Kidney (tissue), 14 donors: ENCODE results near the gene CRYAB. TPM values are rescaled to one million over a fixed set of nuclear protein-coding genes. Genes with fewer than 3 reads are reported as not detected.

Experiments
- DNase-seq, 5 donors: peaks; one replicate each; pipeline ENCODE4 v3.0.0-alpha.2; 2013 to 2020
- FAIRE-seq: peaks from 2 replicates; lab custom pipeline; 2012; peaks lifted over from hg19 to GRCh38; lab: Jason Lieb, UNC
- H3K27ac ChIP-seq, 2 donors: one replicate each; pipeline ENCODE4 v1.7.0; 2013; ENCODE audit warnings: low read depth in 2 of 2, low read length in 2 of 2, inconsistent platforms in 1 of 2
- H3K27me3 ChIP-seq: one replicate; pipeline ENCODE4 v1.7.1; 2013; ENCODE audit warnings: low read length, inconsistent platforms; ENCODE audit not compliant: control insufficient read depth, insufficient read depth
- H3K36me3 ChIP-seq, 3 donors: one replicate each; pipeline versions ENCODE4 v1.7.0 to v1.7.1; 2013; ENCODE audit warnings: low read length in 3 of 3, control low read depth in 1 of 3, inconsistent platforms in 1 of 3; ENCODE audit not compliant: insufficient read depth in 3 of 3, control insufficient read depth in 2 of 3
- H3K4me1 ChIP-seq, 3 donors: one replicate each; pipeline versions ENCODE4 v1.7.0 to v1.7.1; 2013; ENCODE audit warnings: low read length in 3 of 3, inconsistent platforms in 1 of 3, low read depth in 1 of 3; ENCODE audit not compliant: control insufficient read depth in 2 of 3, insufficient read depth in 2 of 3
- H3K4me3 ChIP-seq, 3 donors: one replicate each; pipeline versions ENCODE4 v1.7.0 to v1.8.1; 2013; ENCODE audit warnings: low read length in 3 of 3, control low read depth in 1 of 3, inconsistent platforms in 1 of 3
- H3K9ac ChIP-seq, 3 donors: one replicate each; pipeline versions ENCODE4 v1.7.0 to v1.7.1; 2013; ENCODE audit warnings: low read length in 3 of 3, control low read depth in 1 of 3, inconsistent platforms in 1 of 3
- H3K9me3 ChIP-seq, 3 donors: one replicate each; pipeline versions ENCODE4 v1.7.0 to v1.7.1; 2013; ENCODE audit warnings: low read length in 3 of 3, control low read depth in 1 of 3, inconsistent platforms in 1 of 3; ENCODE audit not compliant: control insufficient read depth in 2 of 3, insufficient read depth in 1 of 3
- intact Hi-C: fragments of 100-400 bp; cut with DNase I; formaldehyde crosslinking; loops from one replicate; pipeline ENCODE4 v1.11.1; 2022
- polyA plus RNA-seq: library from polyadenylated mRNA; stranded (reverse); fragments of 350-450 nt; fragmentation: Illumina TruSeq; extraction: RNeasy Lipid Tissue Mini Kit (QIAGEN cat#74804); gene quantifications from one replicate; pipeline ENCODE4 v1.2.3, GENCODE V29; 2014; ENCODE audit warnings: low read depth, low replicate concordance; ENCODE audit not compliant: insufficient read depth
- total RNA-seq: library from RNA; stranded (reverse); fragmentation: NEBNext Ultra II Directional; extraction: Animal tissue kit (Norgen Biotek cat#: 25700); gene quantifications from one replicate; pipeline ENCODE4 v1.2.1, GENCODE V29; 2021
- TF ChIP-seq, protein P1 (sequence below): IDR thresholded peaks from 3 replicates; pipeline ENCODE4 v1.5.1; 2012; ENCODE audit warnings: mild to moderate bottlenecking, moderate library complexity, borderline replicate concordance; ENCODE audit not compliant: insufficient read depth; ENCODE audit errors: extremely low read depth
- donor health status: control.
- donor health status: control.
- donor health status: control.
- donor health status: control.
- donor health status: control.
- donor health status: DM: yes; HTN: yes; CAD: no.
- donor health status: Normal renal cell carcinoma (clear cell type).

The CRYAB gene
- total and polyA plus RNA-seq, 2 donors from 2014 or later: 1,312 to 1,857 TPM

DNA sequence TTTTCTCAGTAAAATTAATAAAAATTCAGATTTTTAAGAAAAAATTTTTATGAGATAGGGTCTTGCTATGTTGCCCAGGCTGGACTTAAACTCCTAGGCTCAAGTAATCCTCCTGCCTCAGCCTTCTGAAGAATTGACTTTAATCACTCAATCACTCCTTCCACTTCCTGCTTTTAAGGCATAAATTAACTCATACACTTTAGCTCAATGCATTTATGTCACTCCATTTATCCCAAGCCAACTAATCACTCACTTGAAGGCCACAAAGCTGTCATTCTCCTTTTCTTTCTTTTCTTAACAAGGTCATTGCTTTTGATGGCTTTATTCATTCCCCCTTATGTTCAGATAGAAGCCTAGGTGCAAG is 41.1 kb downstream of the CRYAB start:
- intact Hi-C loops: no loop called here
- peak overlapping the region; percentile 79 to 92 (median 83) for H3K4me3 ChIP-seq
- peak overlapping the region in 2 of 3 donors; percentile 77 to 90 for H3K9ac ChIP-seq
- FAIRE-seq: no peak
- peak overlapping the region in 1 of 2 donors; percentile 81 for H3K27ac ChIP-seq
- H3K27me3 ChIP-seq: no peaks in the 10 kb centered on the region
- TF ChIP-seq, protein P1, sequence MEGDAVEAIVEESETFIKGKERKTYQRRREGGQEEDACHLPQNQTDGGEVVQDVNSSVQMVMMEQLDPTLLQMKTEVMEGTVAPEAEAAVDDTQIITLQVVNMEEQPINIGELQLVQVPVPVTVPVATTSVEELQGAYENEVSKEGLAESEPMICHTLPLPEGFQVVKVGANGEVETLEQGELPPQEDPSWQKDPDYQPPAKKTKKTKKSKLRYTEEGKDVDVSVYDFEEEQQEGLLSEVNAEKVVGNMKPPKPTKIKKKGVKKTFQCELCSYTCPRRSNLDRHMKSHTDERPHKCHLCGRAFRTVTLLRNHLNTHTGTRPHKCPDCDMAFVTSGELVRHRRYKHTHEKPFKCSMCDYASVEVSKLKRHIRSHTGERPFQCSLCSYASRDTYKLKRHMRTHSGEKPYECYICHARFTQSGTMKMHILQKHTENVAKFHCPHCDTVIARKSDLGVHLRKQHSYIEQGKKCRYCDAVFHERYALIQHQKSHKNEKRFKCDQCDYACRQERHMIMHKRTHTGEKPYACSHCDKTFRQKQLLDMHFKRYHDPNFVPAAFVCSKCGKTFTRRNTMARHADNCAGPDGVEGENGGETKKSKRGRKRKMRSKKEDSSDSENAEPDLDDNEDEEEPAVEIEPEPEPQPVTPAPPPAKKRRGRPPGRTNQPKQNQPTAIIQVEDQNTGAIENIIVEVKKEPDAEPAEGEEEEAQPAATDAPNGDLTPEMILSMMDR: no peak
- H3K9me3 ChIP-seq: no peaks in the 10 kb centered on the region
- peaks cover 9 to 12% (median 9%) of the 10 kb centered on the region in 3 donors for H3K36me3 ChIP-seq
- no peak for DNase-seq
- peaks cover 0 to 4% (median 2%) of the 10 kb centered on the region in 3 donors for H3K4me1 ChIP-seq

DNA sequence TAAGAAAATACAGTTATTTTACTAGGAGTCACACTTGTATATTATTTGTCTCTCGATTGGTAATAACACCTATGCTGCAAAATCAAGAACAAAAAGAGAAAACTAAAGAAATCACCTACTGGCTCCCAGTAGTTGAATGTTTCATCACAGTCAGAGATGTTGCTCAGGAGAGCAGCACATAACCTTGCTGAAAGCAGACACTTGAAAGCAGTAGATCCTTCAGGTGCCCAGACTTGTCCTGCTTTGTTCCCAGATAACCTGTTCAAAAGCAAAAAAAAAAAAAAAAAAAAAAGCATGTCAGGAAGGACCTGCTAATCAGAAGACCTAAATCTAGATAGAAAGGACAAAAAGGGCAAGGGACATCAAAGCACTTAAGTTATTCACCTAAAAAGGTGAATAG is 41.5 kb downstream of the CRYAB start:
- Histone ChIP-seq H3K4me3 (no peak overlapping the region), H3K9me3 (no peaks in the 10 kb centered on the region), H3K36me3 (peaks cover 7 to 13% (median 11%) of the 10 kb centered on the region in 3 donors), H3K27ac (no peak overlapping the region), H3K4me1 (peaks cover 0 to 4% (median 2%) of the 10 kb centered on the region in 3 donors), H3K9ac (no peak overlapping the region), H3K27me3 (no peaks in the 10 kb centered on the region)
- TF ChIP-seq, protein P1: no peak
- FAIRE-seq (no peak), DNase-seq (no peak)
- intact Hi-C loops: no loop called here

DNA sequence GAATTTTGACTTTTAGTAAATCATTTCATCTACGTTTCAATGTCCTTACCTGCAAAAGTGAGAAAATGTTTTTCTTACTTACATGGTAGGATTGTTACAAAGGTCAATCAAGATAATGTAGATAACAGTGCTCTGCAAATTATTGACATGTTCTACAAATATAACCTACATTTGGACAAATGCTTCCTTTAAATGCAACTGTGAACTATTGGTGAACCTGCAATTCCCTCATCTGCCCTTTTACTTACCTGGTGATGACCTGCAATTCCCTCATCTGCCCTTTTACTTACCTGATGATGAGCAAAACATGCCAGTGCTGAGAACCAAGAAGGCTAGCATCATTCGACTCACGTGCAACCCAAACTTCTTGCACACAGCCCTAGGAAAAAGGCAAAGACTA is 51.3 kb downstream of the CRYAB start:
- Histone ChIP-seq H3K27me3 (no peaks in the 10 kb centered on the region), H3K4me1 (no peaks in the 10 kb centered on the region), H3K4me3 (no peak overlapping the region), H3K36me3 (peaks cover 7 to 10% (median 10%) of the 10 kb centered on the region in 3 donors), H3K9me3 (no peaks in the 10 kb centered on the region), H3K27ac (no peak overlapping the region), H3K9ac (no peak overlapping the region)
- FAIRE-seq (no peak), DNase-seq (no peak)
- intact Hi-C loops: no loop called here
- TF ChIP-seq, protein P1: no peak

Other genes with a start within 250 kb of the CRYAB start
- 35.5 TPM for gene PPP2R1B, start 145.4 kb downstream of the CRYAB start, total RNA-seq
- 11.7 TPM for gene PPP2R1B, start 145.4 kb downstream of the CRYAB start, polyA plus RNA-seq
- 27.8 TPM for gene ALG9, start 40.2 kb downstream of the CRYAB start, total RNA-seq
- gene ALG9, start 40.2 kb downstream of the CRYAB start, polyA plus RNA-seq: 30.0 TPM
- gene FDXACB1, start 32.6 kb downstream of the CRYAB start, total RNA-seq: 2.6 TPM
- 1.5 TPM for gene FDXACB1, start 32.6 kb downstream of the CRYAB start, polyA plus RNA-seq
- 29.5 TPM for gene CFAP68, start 32.2 kb downstream of the CRYAB start, total RNA-seq
- 93.7 TPM for gene CFAP68, start 32.2 kb downstream of the CRYAB start, polyA plus RNA-seq
- gene HSPB2, start 964 bp upstream of the CRYAB start, total RNA-seq: 4.4 TPM
- 15.7 TPM for gene HSPB2, start 964 bp upstream of the CRYAB start, polyA plus RNA-seq
- gene C11orf52, start 7.1 kb upstream of the CRYAB start, total RNA-seq: 27.8 TPM
- gene C11orf52, start 7.1 kb upstream of the CRYAB start, polyA plus RNA-seq: 103 TPM
- 29.5 TPM for gene DIXDC1, start 25.6 kb upstream of the CRYAB start, total RNA-seq
- 7.3 TPM for gene DIXDC1, start 25.6 kb upstream of the CRYAB start, polyA plus RNA-seq
- gene DLAT, start 113.6 kb upstream of the CRYAB start, total RNA-seq: 33.1 TPM
- 27.5 TPM for gene DLAT, start 113.6 kb upstream of the CRYAB start, polyA plus RNA-seq
- gene PIH1D2, start 162.2 kb upstream of the CRYAB start, total RNA-seq: 7.5 TPM
- 6.6 TPM for gene PIH1D2, start 162.2 kb upstream of the CRYAB start, polyA plus RNA-seq
- 21.5 TPM for gene NKAPD1, start 162.5 kb upstream of the CRYAB start, total RNA-seq
- 14.3 TPM for gene NKAPD1, start 162.5 kb upstream of the CRYAB start, polyA plus RNA-seq
- gene TIMM8B, start 175.0 kb upstream of the CRYAB start, total RNA-seq: 51.3 TPM
- gene TIMM8B, start 175.0 kb upstream of the CRYAB start, polyA plus RNA-seq: 167 TPM
- 111 TPM for gene SDHD, start 175.1 kb upstream of the CRYAB start, total RNA-seq
- gene SDHD, start 175.1 kb upstream of the CRYAB start, polyA plus RNA-seq: 288 TPM